ENCODE data around the gene COL23A1. TPM values are rescaled to one million over a fixed set of nuclear protein-coding genes. Genes with fewer than 3 reads are reported as not detected.

Gene COL23A1
- total and polyA plus RNA-seq, 2 donors (not counting 1 experiment from before 2014, with no cell fraction given), result not detected

GRCh38 chr5:178279026-178279722 lies 311.0 kb downstream of the COL23A1 start:
- H3K9me3 ChIP-seq (ENCODE audit: control insufficient read depth, insufficient read depth, low read depth, low read length), result no peaks in the 10 kb centered on the region
- no peak overlapping the region for H3K4me3 ChIP-seq (replicated peaks in 1 of 4; ENCODE audit: control extremely low read depth in 1 of 4, insufficient read depth in 1 of 4, low read depth in 3 of 4, low read length in 4 of 4)
- no peak overlapping the region for H3K4me2 ChIP-seq (ENCODE audit: extremely low read depth, insufficient read depth, low read length)
- H3K4me1 ChIP-seq (ENCODE audit: control insufficient read depth, extremely low read depth, insufficient read depth, low read length), result no peaks in the 10 kb centered on the region
- no peak overlapping the region for H3K27ac ChIP-seq (ENCODE audit: insufficient read depth, low read length)
- H2AFZ ChIP-seq (ENCODE audit: low read length), result no peak overlapping the region
- no peak for DNase-seq (ENCODE audit: low read depth in 2 of 2)
- H3K36me3 ChIP-seq (ENCODE audit: control insufficient read depth, insufficient read depth, low read length), result no peaks in the 10 kb centered on the region
- no peaks in the 10 kb centered on the region for H3K27me3 ChIP-seq (ENCODE audit: control insufficient read depth, insufficient read depth, low read length)
- no peaks in the 10 kb centered on the region for H4K20me1 ChIP-seq (ENCODE audit: control insufficient read depth, extremely low read depth, insufficient read depth, low read length)
- H3K9ac ChIP-seq (ENCODE audit: insufficient read depth, low read length), result no peak overlapping the region
- TF ChIP-seq EZH2 (IDR thresholded peaks at IDR 0.05; ENCODE audit: low read length, missing control alignments), result no peak
- no peak for TF ChIP-seq CTCF (conservative IDR thresholded peaks at IDR 0.05 in 1 of 2, IDR thresholded peaks at IDR 0.05 in 1 of 2; ENCODE audit: low read depth in 1 of 2, low read length in 2 of 2)
- H3K79me2 ChIP-seq (ENCODE audit: control insufficient read depth, insufficient read depth, low read length), result no peaks in the 10 kb centered on the region

- H4K20me1 ChIP-seq (ENCODE audit: control insufficient read depth, extremely low read depth, insufficient read depth, low read length), result no peaks in the 10 kb centered on the region
- DNase-seq (ENCODE audit: low read depth in 2 of 2), result no peak
- H3K4me1 ChIP-seq (ENCODE audit: control insufficient read depth, extremely low read depth, insufficient read depth, low read length), result no peaks in the 10 kb centered on the region
- no peaks in the 10 kb centered on the region for H3K9me3 ChIP-seq (ENCODE audit: control insufficient read depth, insufficient read depth, low read depth, low read length)
- no peak overlapping the region for H3K27ac ChIP-seq (ENCODE audit: insufficient read depth, low read length)
- no peak overlapping the region for H2AFZ ChIP-seq (ENCODE audit: low read length)
- H3K27me3 ChIP-seq (ENCODE audit: control insufficient read depth, insufficient read depth, low read length), result no peaks in the 10 kb centered on the region
- TF ChIP-seq CTCF (conservative IDR thresholded peaks at IDR 0.05 in 1 of 2, IDR thresholded peaks at IDR 0.05 in 1 of 2; ENCODE audit: low read depth in 1 of 2, low read length in 2 of 2) (no peak), EZH2 (IDR thresholded peaks at IDR 0.05; ENCODE audit: low read length, missing control alignments) (no peak)
- no peaks in the 10 kb centered on the region for H3K79me2 ChIP-seq (ENCODE audit: control insufficient read depth, insufficient read depth, low read length)
- no peak overlapping the region for H3K4me2 ChIP-seq (ENCODE audit: extremely low read depth, insufficient read depth, low read length)
- no peak overlapping the region for H3K9ac ChIP-seq (ENCODE audit: insufficient read depth, low read length)
- no peaks in the 10 kb centered on the region for H3K36me3 ChIP-seq (ENCODE audit: control insufficient read depth, insufficient read depth, low read length)
- no peak overlapping the region for H3K4me3 ChIP-seq (replicated peaks in 1 of 4; ENCODE audit: control extremely low read depth in 1 of 4, insufficient read depth in 1 of 4, low read depth in 3 of 4, low read length in 4 of 4)
Measured at GRCh38 chr5:178278358-178279023, 311.7 kb downstream of the COL23A1 start.

- no peak for DNase-seq (ENCODE audit: low read depth in 2 of 2)
- TF ChIP-seq CTCF (conservative IDR thresholded peaks at IDR 0.05 in 1 of 2, IDR thresholded peaks at IDR 0.05 in 1 of 2; ENCODE audit: low read depth in 1 of 2, low read length in 2 of 2), result no peak
- Histone ChIP-seq H4K20me1 (ENCODE audit: control insufficient read depth, extremely low read depth, insufficient read depth, low read length) (no peaks in the 10 kb centered on the region), H3K4me1 (ENCODE audit: control insufficient read depth, extremely low read depth, insufficient read depth, low read length) (no peaks in the 10 kb centered on the region), H3K9ac (ENCODE audit: insufficient read depth, low read length) (no peak overlapping the region), H3K9me3 (ENCODE audit: control insufficient read depth, insufficient read depth, low read depth, low read length) (no peaks in the 10 kb centered on the region), H2AFZ (ENCODE audit: low read length) (no peak overlapping the region), H3K27ac (ENCODE audit: insufficient read depth, low read length) (no peak overlapping the region), H3K79me2 (ENCODE audit: control insufficient read depth, insufficient read depth, low read length) (no peaks in the 10 kb centered on the region), H3K36me3 (ENCODE audit: control insufficient read depth, insufficient read depth, low read length) (no peaks in the 10 kb centered on the region), H3K4me3 (replicated peaks in 1 of 4; ENCODE audit: control extremely low read depth in 1 of 4, insufficient read depth in 1 of 4, low read depth in 3 of 4, low read length in 4 of 4) (no peak overlapping the region), H3K27me3 (ENCODE audit: control insufficient read depth, insufficient read depth, low read length) (no peaks in the 10 kb centered on the region), H3K4me2 (ENCODE audit: extremely low read depth, insufficient read depth, low read length) (no peak overlapping the region)
Measured at GRCh38 chr5:178277866-178278265, 312.3 kb downstream of the COL23A1 start.

All from fibroblast of lung (primary cell).